T-helper 17 cell (primary cell): ENCODE results near the gene PILRB. TPM values are rescaled to one million over a fixed set of nuclear protein-coding genes. Genes with fewer than 3 reads are reported as not detected.
"Not testable (repeated sequence)": the region's sequence is repeated elsewhere in the genome, so short reads cannot be mapped to it uniquely, and the experiment has no call there.

Experiments
- ATAC-seq: fragments of 150-1000 bp; cut with Tn5 transposase; 2 replicates; pipeline ENCODE4 v1.10.0; 2021; ENCODE audit warnings: mild to moderate bottlenecking, moderate library complexity
- DNase-seq, 3 donors: peaks; one replicate each; pipeline versions ENCODE4 v3.0.0 to v3.0.0-alpha.2; 2020 to 2021
- H3K9me3 ChIP-seq: one replicate; pipeline ENCODE4 v1.7.0; 2013; ENCODE audit warnings: low read length, mild to moderate bottlenecking; ENCODE audit not compliant: control insufficient read depth, poor library complexity, severe bottlenecking
- H3K27ac Mint-ChIP-seq: one replicate; pipeline ENCODE4 v1.8.0; 2022; ENCODE audit warnings: mild to moderate bottlenecking, moderate library complexity, mixed read lengths
- H3K27me3 Mint-ChIP-seq: one replicate; pipeline ENCODE4 v1.8.0; 2022; ENCODE audit warnings: mixed read lengths
- H3K36me3 Mint-ChIP-seq: one replicate; pipeline ENCODE4 v1.8.0; 2022; ENCODE audit warnings: low read depth, mixed read lengths
- H3K4me1 Mint-ChIP-seq: one replicate; pipeline ENCODE4 v1.8.0; 2022; ENCODE audit warnings: mild to moderate bottlenecking, mixed read lengths
- H3K4me3 Mint-ChIP-seq: one replicate; pipeline ENCODE4 v1.8.0; 2022; ENCODE audit warnings: mild to moderate bottlenecking, moderate library complexity, mixed read lengths
- total RNA-seq, 4 donors: library from RNA in 2 of 4; stranded (reverse) in 2 of 4; gene quantifications; one replicate each; pipeline ENCODE4 v1.2.3 and lab custom pipeline; 2022 to 2026

PILRB gene
- total RNA-seq, 2 donors from 2014 or later: 71.6 to 97.2 TPM

DNA sequence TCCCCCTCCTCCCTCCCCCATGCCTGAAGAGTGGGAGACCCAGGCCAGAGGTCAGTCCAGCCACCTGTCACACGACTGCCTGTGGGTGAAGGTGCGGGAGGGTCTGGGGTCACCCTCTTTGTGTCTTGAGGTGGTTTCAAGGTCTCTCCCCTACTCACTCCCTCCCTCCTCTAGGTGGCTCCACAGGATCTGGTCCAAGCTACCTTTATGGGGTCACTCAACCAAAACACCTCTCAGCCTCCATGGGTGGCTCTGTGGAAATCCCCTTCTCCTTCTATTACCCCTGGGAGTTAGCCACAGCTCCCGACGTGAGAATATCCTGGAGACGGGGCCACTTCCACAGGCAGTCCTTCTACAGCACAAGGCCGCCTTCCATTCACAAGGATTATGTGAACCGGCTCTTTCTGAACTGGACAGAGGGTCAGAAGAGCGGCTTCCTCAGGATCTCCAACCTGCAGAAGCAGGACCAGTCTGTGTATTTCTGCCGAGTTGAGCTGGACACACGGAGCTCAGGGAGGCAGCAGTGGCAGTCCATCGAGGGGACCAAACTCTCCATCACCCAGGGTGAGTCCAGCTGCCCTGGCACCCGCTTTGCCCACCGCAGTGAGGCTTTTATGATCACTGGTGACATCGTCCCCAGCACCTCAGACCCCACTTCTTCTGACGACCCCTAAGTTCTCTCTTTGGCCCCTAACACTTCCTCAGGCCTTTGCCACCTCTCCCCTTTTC, 16.1 kb downstream of the PILRB start:
- not testable (repeated sequence) for H3K27ac Mint-ChIP-seq, H3K36me3 Mint-ChIP-seq, H3K9me3 ChIP-seq, DNase-seq, H3K4me3 Mint-ChIP-seq, H3K4me1 Mint-ChIP-seq, H3K27me3 Mint-ChIP-seq, ATAC-seq

DNA sequence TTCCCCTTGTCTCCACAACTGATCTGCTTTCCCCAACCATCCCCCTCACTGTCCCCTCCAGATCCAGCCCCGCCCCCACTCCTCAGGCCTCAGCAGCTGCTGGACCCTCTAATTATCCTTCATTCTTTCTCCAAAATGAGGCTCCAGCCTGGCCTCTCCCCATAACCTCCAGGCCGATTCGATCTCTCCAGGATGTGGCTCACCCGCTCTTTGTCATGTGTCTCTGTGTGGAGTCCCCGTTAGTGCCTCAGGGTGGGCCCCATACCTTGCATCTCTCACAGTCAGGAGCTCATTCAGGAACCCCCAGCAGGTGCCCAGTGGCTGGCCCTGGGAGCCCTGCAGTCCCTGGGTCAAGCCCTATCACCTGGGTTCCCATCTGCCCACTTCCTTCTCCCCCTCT, 16.7 kb downstream of the PILRB start:
- ATAC-seq (no peak), DNase-seq (no peak)
- Mint-ChIP-seq H3K4me1 (peaks cover 7% of the 10 kb centered on the region), H3K36me3 (peaks cover 3% of the 10 kb centered on the region), H3K27me3 (peaks cover 6% of the 10 kb centered on the region), H3K27ac (no peak overlapping the region), H3K4me3 (no peak overlapping the region)
- H3K9me3 ChIP-seq: no peaks in the 10 kb centered on the region

DNA sequence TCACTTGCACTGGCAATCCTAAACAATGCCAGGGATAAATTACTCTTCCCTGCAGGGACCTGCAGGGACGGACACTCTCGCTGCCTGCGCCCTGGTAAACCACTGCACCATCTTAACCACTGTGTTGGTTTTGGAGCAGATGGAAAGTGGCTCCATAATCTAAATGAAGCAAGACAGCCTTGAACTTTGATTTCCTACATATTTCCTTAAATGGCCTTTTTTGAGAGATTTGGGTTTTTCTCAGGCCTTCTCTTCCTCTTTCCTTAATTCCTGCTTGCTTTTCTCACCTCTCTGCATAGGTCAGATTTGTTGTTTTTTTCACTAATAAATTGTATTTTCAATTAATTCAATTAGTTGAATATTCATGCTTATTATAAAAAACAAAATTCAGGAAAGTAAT, 18.1 kb downstream of the PILRB start:
- ATAC-seq: no peak
- no peak for DNase-seq
- peaks cover 9% of the 10 kb centered on the region for H3K4me1 Mint-ChIP-seq

DNA sequence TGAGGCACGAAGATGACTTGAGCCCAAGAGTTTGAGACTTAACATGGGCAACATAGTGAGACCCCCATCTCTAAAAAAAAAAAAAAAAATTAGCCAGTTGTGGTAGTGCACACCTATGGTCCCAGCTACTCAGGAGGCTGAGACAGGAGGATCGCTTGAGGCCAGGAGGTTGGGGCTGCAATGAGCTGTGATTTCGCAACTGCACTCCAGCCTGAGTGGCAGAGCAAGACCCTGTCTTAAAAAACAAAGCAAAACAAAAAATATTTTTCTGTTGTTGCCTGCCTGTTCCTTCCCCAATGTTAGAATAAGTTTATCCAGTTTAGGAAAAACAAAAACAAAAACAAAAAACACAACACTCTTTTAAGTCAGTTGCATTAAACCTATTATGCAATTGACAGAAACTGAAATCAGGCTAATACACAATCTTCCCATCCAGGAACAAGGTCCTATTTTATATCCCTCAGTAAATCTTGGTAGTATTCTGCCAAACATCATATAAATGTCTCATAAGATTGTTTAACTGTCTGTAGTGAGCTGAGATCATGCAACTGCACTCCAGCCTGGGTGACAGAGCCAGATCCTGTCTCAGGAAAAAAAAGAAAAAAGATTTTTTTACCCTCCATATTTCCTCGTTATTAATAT, 20.3 kb downstream of the PILRB start:
- no peak overlapping the region for H3K27ac Mint-ChIP-seq
- peaks cover 7% of the 10 kb centered on the region for H3K36me3 Mint-ChIP-seq
- H3K9me3 ChIP-seq: no peaks in the 10 kb centered on the region
- DNase-seq (no peak), ATAC-seq (no peak)
- peaks cover 15% of the 10 kb centered on the region for H3K4me1 Mint-ChIP-seq
- no peak overlapping the region for H3K4me3 Mint-ChIP-seq
- H3K27me3 Mint-ChIP-seq: peaks cover 12% of the 10 kb centered on the region

More for the DNA sequence above, 18.1 kb downstream of the PILRB start:
- Mint-ChIP-seq H3K27ac (no peak overlapping the region), H3K4me3 (no peak overlapping the region), H3K27me3 (peaks cover 6% of the 10 kb centered on the region), H3K36me3 (peaks cover 3% of the 10 kb centered on the region)
- H3K9me3 ChIP-seq: no peaks in the 10 kb centered on the region

DNA sequence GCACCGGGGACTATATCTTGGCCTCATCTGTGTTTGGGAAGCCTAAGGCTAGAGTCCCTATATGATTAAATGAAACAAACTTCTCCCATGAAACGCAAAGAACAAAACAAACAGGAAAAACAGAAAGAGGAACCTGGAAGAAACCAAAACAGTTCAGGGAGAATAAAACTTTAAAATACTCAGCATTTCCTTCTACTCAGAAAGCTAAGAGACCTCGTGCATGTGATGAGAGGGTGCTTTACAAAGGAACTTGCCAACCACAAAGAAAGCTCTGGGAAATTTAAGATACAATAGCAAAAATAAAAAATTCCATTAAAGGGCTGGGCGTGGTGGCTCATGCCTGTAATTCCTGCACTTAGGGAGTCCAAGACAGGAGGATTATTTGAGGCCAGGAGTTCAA, 22.3 kb downstream of the PILRB start:
- Mint-ChIP-seq H3K4me1 (peaks cover 13% of the 10 kb centered on the region), H3K27me3 (peaks cover 15% of the 10 kb centered on the region), H3K4me3 (no peak overlapping the region), H3K36me3 (peaks cover 8% of the 10 kb centered on the region), H3K27ac (no peak overlapping the region)
- ATAC-seq: no peak
- no peak for DNase-seq
- H3K9me3 ChIP-seq: no peaks in the 10 kb centered on the region

DNA sequence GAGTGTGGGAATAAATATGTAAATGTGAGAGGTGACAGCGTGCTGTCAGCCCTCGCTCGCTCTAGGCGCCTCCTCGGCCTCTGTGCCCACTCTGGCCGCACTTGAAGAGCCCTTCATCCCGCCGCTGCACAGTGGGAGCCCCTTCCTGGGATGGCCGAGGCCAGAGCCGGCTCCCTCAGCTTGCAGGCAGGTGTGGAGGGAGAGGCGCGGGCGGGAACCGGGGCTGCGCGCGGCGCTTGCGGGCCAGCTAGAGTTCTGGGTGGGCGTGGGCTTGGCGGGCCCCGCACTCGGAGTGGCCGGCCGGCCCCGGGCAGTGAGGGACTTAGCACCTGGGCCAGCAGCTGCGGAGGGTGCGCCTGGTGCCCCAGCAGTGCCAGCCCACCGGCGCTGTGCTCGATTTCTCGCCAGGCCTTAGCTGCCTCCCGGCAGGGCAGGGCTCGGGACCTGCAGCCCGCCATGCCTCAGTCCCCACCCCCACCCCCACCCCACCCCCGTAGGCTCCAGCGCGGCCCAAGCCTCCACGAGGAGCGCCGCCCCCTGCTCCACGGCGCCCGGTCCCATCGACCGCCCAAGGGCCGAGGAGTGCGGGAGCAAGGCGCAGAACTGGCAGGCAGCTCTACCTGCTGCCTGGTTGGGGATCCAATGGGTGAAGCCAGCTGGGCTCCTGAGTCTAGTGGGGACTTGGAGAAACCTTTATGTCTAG, 23.8 kb downstream of the PILRB start:
- not testable (repeated sequence) for H3K4me3 Mint-ChIP-seq, H3K27ac Mint-ChIP-seq, ATAC-seq, H3K9me3 ChIP-seq, H3K36me3 Mint-ChIP-seq, DNase-seq
- Mint-ChIP-seq H3K27me3 (peaks cover 13% of the 10 kb centered on the region), H3K4me1 (peaks cover 13% of the 10 kb centered on the region)

DNA sequence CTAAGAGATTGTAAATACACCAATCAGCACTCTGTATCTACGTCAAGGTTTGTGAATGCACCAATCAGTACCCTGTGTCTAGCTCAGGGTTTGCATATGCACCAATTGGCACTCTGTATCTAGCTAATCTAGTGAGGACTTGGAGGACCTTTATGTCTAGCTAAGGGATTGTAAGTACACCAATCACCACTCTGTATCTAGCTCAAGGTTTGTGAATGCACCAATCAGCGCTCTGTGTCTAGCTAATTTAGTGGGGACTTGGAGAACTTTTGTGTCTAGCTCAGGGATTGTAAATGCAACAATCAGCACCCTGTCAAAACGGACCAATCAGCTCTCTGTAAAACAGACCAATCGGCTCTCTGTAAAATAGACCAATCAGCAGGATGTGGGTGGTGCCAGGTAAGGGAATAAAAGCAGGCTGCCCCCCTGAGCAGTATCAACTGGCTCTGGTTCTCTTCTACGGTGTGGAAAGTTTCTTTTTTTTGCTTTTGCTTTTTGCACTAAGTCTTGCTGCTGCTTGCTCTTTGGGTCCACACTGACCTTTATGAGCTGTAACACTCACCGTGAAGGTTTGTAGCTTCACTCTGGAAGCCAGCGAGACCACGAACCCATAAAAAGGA, 24.4 kb downstream of the PILRB start:
- ATAC-seq, H3K4me3 Mint-ChIP-seq, H3K9me3 ChIP-seq, H3K27ac Mint-ChIP-seq, DNase-seq, H3K36me3 Mint-ChIP-seq: not testable (repeated sequence)
- peaks cover 13% of the 10 kb centered on the region for H3K4me1 Mint-ChIP-seq
- H3K27me3 Mint-ChIP-seq: peaks cover 13% of the 10 kb centered on the region

DNA sequence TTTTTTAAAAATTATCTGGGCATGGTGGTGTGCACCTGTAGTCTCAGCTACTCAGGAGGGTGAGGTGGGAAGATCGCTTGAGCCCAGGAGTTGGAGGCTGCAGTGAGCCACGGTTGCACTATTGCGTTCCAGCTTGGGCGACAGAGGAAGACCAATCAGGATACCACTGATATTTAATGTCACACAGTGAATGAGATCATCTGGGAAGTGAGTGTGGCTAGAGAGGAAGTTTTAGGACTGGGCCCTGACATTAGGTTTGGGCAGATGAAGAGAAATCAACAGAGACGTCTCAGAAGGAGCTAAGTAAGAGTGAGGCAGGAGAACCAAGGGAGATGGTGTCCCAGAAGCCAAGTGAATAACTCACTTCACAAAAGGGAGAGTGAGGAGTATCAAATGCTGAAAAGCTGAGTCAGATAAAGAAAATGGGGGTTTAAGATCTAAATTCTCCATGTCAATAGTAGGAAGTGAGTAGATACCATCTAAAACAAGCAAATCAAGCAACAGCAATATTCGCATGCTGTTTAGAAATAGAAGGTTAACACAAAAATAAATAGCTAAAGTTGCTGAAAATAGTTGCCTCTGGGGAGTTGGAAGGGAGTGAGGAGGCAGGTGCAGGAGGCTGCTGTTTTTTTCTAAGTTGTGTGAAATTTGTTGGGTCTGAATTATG, 26.8 kb downstream of the PILRB start:
- no peak for DNase-seq
- Mint-ChIP-seq H3K4me3 (no peak overlapping the region), H3K27ac (no peak overlapping the region), H3K27me3 (peaks cover 19% of the 10 kb centered on the region), H3K36me3 (peaks cover 10% of the 10 kb centered on the region), H3K4me1 (peaks cover 13% of the 10 kb centered on the region)
- H3K9me3 ChIP-seq: no peaks in the 10 kb centered on the region
- ATAC-seq: no peak

DNA sequence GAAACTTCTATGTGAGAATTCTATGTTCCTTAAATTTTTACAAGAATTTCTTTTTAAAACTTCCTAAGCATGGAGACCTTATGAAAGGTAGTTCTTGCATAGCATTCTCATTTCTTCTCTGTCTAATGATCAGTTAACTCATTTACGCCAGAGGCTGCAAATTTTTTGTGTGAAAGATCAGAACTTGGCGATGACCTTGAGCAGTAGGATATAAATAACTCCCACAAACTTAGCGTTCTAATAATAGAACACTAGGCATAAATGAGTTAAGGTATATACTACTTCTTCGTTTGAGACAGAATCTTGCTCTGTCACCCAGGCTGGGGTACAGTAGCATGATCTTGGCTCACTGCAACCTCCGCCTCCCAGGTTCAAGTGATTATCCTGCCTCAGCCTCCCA, 29.0 kb downstream of the PILRB start:
- H3K9me3 ChIP-seq: no peaks in the 10 kb centered on the region
- H3K36me3 Mint-ChIP-seq: peaks cover 14% of the 10 kb centered on the region
- peaks cover 11% of the 10 kb centered on the region for H3K4me1 Mint-ChIP-seq
- H3K27ac Mint-ChIP-seq: no peak overlapping the region
- no peak for ATAC-seq
- DNase-seq: no peak
- no peak overlapping the region for H3K4me3 Mint-ChIP-seq
- peaks cover 34% of the 10 kb centered on the region for H3K27me3 Mint-ChIP-seq

DNA sequence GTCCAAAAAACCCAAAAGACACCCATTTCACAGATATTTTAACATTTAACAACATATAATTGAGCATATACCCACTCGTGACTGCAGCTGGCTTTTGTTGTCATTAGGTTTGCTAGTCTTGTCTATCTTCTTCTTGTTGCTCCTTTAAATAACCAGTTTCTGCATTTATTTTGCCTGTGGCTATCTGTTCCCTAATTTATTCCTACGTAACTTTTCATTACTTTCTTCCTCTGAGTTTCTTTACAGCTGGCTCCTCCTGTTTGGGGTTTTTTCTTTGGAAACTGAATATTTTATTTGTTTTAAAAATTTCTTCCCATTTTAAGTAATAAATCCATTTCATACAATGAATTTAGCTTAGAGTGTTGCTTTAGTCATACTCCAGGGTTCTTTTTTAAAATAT, 29.8 kb downstream of the PILRB start:
- peaks cover 9% of the 10 kb centered on the region for H3K4me1 Mint-ChIP-seq
- peaks cover 14% of the 10 kb centered on the region for H3K36me3 Mint-ChIP-seq
- no peak overlapping the region for H3K27ac Mint-ChIP-seq
- ATAC-seq (no peak), DNase-seq (no peak)
- H3K9me3 ChIP-seq: no peaks in the 10 kb centered on the region
- peaks cover 41% of the 10 kb centered on the region for H3K27me3 Mint-ChIP-seq
- H3K4me3 Mint-ChIP-seq: no peak overlapping the region

DNA sequence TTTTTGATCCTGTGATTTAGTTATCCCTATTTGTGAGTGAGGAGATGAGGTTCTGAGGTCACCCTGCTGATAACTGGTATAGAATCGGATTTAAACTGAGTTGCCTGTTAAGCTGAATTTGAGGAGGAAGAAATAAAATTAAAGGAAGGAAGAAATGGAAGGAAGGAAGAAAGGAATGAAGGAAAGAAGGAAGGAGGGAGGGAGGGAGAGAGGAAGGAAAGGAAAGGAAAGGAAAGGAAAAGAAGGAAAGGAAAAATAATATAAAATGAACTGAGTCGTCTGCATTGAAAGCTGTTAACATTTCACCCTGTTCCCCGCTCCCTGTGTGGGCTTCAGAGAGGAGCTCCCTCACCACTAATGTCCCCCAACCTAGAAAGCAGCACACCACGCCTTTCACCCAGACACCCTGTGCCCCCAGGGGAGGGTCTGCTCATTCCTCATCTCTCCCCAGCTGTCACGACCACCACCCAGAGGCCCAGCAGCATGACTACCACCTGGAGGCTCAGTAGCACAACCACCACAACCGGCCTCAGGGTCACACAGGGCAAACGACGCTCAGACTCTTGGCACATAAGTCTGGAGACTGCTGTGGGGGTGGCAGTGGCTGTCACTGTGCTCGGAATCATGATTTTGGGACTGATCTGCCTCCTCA, 31.6 kb downstream of the PILRB start:
- no peak overlapping the region for H3K4me3 Mint-ChIP-seq
- H3K36me3 Mint-ChIP-seq: peaks cover 6% of the 10 kb centered on the region
- no peak for DNase-seq
- no peak overlapping the region for H3K27ac Mint-ChIP-seq
- H3K9me3 ChIP-seq: no peaks in the 10 kb centered on the region
- no peak for ATAC-seq
- peaks cover 4% of the 10 kb centered on the region for H3K4me1 Mint-ChIP-seq
- peaks cover 28% of the 10 kb centered on the region for H3K27me3 Mint-ChIP-seq

DNA sequence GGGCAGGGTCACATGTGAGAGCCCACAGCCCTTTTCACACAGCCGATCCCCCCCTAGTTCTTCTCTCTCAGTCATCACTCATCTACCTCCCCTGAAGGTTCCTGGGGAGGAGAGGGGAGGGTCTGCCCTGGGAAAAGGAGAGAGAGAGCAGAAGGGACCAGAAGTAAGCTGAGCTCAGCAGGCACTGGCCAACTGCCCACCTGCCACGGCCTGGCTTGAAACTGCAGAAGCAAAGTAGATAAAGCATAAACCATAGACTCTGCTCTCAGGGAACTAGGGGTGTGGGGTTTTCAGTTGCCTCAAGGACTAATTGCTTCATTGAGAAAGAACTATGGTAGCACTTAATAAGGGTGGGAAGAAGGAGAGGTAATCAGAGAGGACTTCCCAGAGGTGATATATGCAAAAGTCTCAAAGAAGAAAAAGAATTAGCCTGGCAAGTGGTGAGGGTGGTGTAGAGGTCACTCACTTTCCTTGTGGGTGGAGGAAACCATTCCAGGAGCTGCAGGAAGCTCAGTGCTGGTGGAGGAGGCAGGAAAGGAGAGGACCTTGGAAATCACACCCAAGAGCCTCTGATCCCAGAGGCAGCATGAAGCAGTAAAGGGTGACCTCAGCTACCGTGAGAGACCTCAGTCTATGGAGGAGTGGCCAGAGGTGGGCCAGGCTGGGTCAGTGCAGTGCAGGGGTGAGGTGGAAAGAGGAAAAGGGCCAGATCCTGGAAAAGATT, 32.5 kb downstream of the PILRB start:
- DNase-seq (no peak), ATAC-seq (no peak)
- Mint-ChIP-seq H3K4me3 (no peak overlapping the region), H3K27ac (no peak overlapping the region), H3K27me3 (peaks cover 28% of the 10 kb centered on the region), H3K4me1 (no peaks in the 10 kb centered on the region), H3K36me3 (peaks cover 6% of the 10 kb centered on the region)
- no peaks in the 10 kb centered on the region for H3K9me3 ChIP-seq
